Measurements from ENCODE around the gene AKAP7.

DNA sequence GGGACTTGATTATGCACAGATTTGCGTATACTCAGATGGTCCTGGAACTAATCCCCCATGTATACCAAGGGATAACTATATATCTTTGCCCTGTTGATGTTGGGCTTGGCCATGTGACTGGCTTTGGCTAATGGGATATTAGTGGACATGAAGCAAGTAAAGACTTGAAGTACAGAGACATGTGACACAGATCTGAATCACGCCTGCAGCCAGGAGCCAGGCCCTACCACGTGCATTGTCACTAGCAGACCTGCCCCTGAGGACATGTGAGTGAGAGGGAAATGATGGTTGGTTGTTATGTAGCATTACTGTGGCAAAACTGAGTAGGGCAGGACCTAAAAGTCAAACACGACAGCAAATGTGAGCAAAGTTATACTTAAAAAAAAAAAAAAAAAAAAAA, 155.7 kb downstream of the AKAP7 start:
- TF ChIP-seq, protein P1, sequence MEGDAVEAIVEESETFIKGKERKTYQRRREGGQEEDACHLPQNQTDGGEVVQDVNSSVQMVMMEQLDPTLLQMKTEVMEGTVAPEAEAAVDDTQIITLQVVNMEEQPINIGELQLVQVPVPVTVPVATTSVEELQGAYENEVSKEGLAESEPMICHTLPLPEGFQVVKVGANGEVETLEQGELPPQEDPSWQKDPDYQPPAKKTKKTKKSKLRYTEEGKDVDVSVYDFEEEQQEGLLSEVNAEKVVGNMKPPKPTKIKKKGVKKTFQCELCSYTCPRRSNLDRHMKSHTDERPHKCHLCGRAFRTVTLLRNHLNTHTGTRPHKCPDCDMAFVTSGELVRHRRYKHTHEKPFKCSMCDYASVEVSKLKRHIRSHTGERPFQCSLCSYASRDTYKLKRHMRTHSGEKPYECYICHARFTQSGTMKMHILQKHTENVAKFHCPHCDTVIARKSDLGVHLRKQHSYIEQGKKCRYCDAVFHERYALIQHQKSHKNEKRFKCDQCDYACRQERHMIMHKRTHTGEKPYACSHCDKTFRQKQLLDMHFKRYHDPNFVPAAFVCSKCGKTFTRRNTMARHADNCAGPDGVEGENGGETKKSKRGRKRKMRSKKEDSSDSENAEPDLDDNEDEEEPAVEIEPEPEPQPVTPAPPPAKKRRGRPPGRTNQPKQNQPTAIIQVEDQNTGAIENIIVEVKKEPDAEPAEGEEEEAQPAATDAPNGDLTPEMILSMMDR (IDR thresholded peaks at IDR 0.05; ENCODE audit: insufficient read depth, low read depth, low read length), result no peak
- TF ChIP-seq EZH2 (IDR thresholded peaks at IDR 0.05; ENCODE audit: insufficient read depth, low read length), result no peak
